Stimulated activated effector memory CD8-positive, alpha-beta T cell treated with anti-CD3 and anti-CD28 coated beads, Interleukin-12 subunit alpha, Interleukin-12 subunit beta, amount 100 ng/mL, for 72 hours (primary cell): ENCODE measurements around the gene ESD.

Experiments
- ATAC-seq: fragments of 150-1000 bp; cut with Tn5 transposase; 2 replicates; pipeline ENCODE4 v1.10.0; 2021
- DNase-seq, 2 donors: peaks; one replicate each; pipeline ENCODE4 v3.0.0; 2021 to 2022; ENCODE audit warnings: low spot score in 2 of 2
- H3K27ac Mint-ChIP-seq: one replicate; pipeline ENCODE4 v1.8.0; 2022; ENCODE audit warnings: mild to moderate bottlenecking, mixed read lengths
- H3K36me3 Mint-ChIP-seq: one replicate; pipeline ENCODE4 v1.8.0; 2022; ENCODE audit warnings: mild to moderate bottlenecking, mixed read lengths
- H3K4me1 Mint-ChIP-seq: one replicate; pipeline ENCODE4 v1.8.0; 2022; ENCODE audit warnings: mixed read lengths
- H3K4me3 Mint-ChIP-seq: one replicate; pipeline ENCODE4 v1.8.0; 2022; ENCODE audit warnings: mild to moderate bottlenecking, mixed read lengths
- H3K9me3 Mint-ChIP-seq: one replicate; pipeline ENCODE4 v1.8.0; 2022; ENCODE audit warnings: mixed read lengths

Gene ESD

DNA sequence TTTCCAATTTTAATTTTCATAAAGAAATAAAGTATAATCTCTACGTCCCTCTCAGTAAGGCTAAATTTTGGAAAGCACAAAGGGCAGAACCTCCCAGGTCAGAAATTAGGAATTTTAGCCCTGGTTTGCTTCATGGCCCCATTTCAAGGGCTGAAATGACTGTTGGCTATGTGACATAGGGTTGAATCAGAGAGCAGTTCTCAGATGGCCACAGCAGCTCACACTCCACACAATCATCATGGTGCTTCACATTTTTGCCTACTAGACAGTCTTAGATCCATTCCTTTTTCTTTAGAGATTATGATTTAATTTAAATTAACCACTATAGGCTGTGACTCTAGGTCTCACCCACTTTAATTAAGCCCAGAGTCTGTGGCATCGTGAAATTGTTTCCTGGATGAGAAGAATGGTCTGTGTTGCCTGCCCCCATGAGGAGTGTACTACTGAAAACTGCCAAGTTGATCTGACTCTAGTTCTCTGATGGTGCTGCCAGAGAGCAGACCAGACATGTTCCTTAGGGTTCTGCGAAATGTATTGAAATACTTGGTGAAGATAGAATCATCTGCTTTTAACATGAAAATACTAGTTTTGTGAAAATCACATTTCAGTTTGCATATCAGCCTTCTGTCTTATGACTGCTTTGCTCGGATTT lies 57.4 kb downstream of the ESD start:
- ATAC-seq (peak; percentile 55), DNase-seq (no peak)
- Mint-ChIP-seq H3K27ac (no peak overlapping the region), H3K36me3 (peaks cover 32% of the 10 kb centered on the region), H3K9me3 (no peaks in the 10 kb centered on the region), H3K4me1 (no peaks in the 10 kb centered on the region), H3K4me3 (no peak overlapping the region)

DNA sequence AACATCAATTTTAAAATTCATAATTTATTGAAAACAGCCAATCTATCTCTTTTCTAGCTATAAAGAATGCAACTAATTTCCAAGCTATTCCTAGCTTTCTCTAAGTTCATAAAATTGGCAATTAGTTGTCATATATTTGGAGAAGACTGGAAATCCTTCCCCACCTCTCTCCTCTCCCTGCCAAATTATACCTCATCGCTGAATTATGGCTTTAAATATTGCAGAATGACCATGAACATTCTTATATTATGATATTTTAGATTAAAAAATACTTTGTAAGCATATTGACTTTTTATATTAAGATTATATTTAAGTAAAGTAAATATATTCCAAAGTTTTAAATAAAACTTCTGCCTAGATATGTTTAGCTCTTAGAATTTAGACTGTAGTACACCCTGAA lies 58.2 kb downstream of the ESD start:
- Mint-ChIP-seq H3K27ac (no peak overlapping the region), H3K4me1 (no peaks in the 10 kb centered on the region), H3K36me3 (peaks cover 38% of the 10 kb centered on the region), H3K9me3 (no peaks in the 10 kb centered on the region), H3K4me3 (no peak overlapping the region)
- ATAC-seq (no peak), DNase-seq (no peak)

DNA sequence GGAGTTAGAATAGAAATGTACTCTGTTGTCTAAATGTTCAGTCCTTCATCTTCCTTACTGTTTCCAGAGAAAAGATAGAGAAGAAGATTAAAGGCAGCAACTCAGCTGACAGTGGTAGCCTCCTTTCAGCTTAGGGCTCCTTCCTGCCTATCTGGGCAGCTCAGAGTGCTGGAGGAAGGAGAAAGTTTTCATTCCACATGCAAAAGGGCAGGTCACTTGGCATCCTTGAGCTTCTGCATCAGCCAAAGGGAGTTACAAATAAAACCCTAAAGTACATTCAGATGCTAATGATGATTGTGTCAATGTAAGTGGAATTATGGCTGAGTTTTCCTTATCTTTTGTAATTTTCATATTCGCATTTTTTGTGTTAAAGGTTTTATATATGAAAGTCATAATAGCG lies 58.9 kb downstream of the ESD start:
- peaks cover 38% of the 10 kb centered on the region for H3K36me3 Mint-ChIP-seq

DNA sequence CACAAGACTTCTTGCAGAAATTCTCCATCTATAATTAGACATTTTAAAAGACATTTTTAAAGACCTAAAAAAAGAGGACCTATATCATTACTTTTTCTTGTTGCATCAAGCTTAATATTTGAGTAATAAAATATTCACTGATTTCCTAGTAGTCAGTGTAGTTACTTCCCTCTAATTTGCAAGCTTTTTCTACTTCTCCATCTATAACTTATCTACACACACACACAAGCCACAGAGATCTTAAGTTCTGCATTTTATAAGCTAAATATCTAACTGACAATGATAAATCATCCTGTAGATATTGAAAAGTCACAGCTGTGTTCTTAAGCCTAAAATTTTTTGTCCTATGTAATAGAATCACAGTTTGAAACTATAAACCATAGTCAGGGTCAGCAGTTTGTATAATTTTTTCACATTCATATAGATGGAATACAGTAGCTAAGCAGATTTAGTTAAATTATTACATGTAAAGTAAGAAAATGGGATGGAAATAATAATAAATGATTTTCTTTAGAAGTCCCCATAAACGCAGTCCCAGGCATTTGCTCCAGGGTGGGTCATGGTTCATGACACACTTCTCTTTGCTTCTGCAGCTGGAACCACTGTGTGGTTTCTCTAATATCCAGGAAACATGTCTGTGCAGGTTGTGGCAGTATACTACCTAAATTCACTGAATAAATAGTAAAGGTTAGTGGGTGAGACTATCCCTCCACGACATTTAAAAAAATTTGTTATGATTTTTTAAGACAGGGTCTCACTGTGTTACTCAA lies 60.2 kb downstream of the ESD start:
- Mint-ChIP-seq H3K36me3 (peaks cover 40% of the 10 kb centered on the region), H3K27ac (no peak overlapping the region), H3K9me3 (no peaks in the 10 kb centered on the region), H3K4me3 (no peak overlapping the region), H3K4me1 (no peaks in the 10 kb centered on the region)
- DNase-seq (no peak), ATAC-seq (no peak)

More for the DNA sequence above, 58.9 kb downstream of the ESD start:
- Mint-ChIP-seq H3K4me3 (no peak overlapping the region), H3K27ac (no peak overlapping the region), H3K9me3 (no peaks in the 10 kb centered on the region), H3K4me1 (no peaks in the 10 kb centered on the region)
- ATAC-seq, result no peak
- no peak for DNase-seq

DNA sequence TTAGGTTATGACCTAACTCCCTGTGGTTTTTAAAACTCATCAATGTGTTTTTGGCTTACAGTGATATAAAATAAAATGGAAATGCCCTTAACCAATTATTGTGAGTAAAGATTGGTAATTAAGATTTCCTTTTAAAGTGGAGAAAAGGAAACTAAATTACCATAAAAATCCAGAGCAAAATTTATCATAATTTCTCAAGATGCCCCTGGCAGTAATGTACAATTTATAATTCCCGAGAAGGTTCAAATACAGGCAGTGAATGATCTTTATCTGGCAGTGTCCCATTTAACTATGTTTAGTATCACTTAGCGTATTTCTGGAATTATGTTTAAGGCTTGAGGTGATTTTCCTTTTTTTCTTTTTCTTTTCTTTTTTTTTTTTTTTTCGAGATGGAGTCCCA lies 61.5 kb downstream of the ESD start:
- ATAC-seq (no peak), DNase-seq (no peak)
- Mint-ChIP-seq H3K36me3 (peaks cover 44% of the 10 kb centered on the region), H3K4me3 (no peak overlapping the region), H3K27ac (no peak overlapping the region), H3K4me1 (no peaks in the 10 kb centered on the region), H3K9me3 (no peaks in the 10 kb centered on the region)

DNA sequence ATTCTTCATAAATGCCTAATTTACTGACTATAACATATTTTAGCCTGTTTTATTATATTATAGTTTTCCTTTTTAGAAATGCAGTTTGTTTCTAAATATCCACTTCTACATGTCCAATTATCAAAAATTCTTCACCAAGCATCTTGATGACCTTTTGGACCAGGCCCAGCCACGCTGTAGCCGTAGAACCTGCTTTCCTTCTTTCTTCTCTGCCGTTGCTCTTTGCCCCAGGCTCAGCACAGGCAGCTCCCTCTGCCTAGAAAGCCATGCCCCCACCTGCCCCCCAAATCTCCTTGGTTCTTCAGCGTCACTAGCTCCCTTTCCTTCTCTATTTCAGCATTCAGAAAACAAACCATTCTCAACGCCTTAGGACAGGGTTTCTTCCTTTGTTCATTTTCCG lies 65.4 kb downstream of the ESD start:
- Mint-ChIP-seq H3K4me1 (peaks cover 14% of the 10 kb centered on the region), H3K36me3 (peaks cover 71% of the 10 kb centered on the region), H3K4me3 (no peak overlapping the region), H3K27ac (no peak overlapping the region), H3K9me3 (no peaks in the 10 kb centered on the region)
- DNase-seq (no peak), ATAC-seq (no peak)

DNA sequence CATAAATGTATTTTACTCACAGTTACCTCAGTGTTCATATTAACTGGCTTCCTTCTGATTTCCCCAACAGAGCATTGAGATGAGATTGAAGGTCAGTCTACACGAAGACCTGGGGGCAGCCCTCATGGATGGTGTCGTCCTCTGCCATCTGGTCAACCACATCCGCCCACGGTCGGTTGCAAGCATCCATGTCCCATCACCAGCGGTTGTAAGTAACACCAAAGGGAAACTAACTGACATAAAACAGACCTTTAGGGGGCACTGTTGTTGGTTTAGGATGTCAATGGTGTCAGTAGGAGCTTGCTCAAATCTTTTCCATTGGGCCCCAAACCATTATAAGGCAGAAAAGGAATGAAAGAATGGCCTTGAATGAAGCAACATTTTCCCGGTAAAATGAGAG lies 68.2 kb downstream of the ESD start:
- peaks cover 28% of the 10 kb centered on the region for H3K4me1 Mint-ChIP-seq
- no peak overlapping the region for H3K4me3 Mint-ChIP-seq
- ATAC-seq (peak; percentile 70), DNase-seq (no peak)
- no peak overlapping the region for H3K27ac Mint-ChIP-seq
- peaks cover 69% of the 10 kb centered on the region for H3K36me3 Mint-ChIP-seq
- H3K9me3 Mint-ChIP-seq, result no peaks in the 10 kb centered on the region

DNA sequence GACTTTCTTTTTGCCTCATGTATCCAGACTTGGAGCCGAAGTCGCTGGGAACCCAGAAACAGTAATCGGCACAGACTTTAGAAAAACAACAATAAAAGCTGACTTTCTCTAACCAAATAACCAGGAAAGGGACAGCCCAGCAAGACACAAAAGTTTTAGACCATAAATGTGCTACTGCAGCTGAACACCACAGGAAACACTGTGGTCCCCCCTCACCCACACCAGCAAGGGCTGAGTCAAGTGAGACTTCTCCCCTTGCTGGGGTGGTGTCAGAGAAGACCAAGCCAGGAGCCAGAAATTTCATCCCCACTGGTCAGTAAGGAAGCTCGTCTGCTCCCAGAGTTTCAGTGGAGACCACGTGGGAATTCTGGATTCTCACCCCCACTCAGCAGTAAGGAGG lies 70.6 kb downstream of the ESD start:
- peaks cover 69% of the 10 kb centered on the region for H3K36me3 Mint-ChIP-seq

More for the DNA sequence above, 70.6 kb downstream of the ESD start:
- Mint-ChIP-seq H3K4me1 (peaks cover 28% of the 10 kb centered on the region), H3K4me3 (no peak overlapping the region), H3K27ac (no peak overlapping the region), H3K9me3 (no peaks in the 10 kb centered on the region)
- DNase-seq (peak in 1 of 2 donors; percentile 56), ATAC-seq (peak; percentile 78)
